Astrocyte of the hippocampus (primary cell): ENCODE data around the gene ULK2.

ENCODE experiments used
- DNase-seq: peaks from one replicate; pipeline ENCODE4 v3.0.0; 2011; ENCODE audit warnings: low read depth, low spot score

ULK2 gene

GRCh38 chr17:19747159-19747719 lies 120.5 kb downstream of the ULK2 start:
- no peak for DNase-seq

GRCh38 chr17:19746517-19746916 lies 121.2 kb downstream of the ULK2 start:
- DNase-seq, result no peak

- peak; percentile 94 for DNase-seq
Observed at GRCh38 chr17:19744922-19745757, 122.6 kb downstream of the ULK2 start.

GRCh38 chr17:19744492-19744891 lies 123.2 kb downstream of the ULK2 start:
- no peak for DNase-seq

- no peak for DNase-seq
Observed at GRCh38 chr17:19743101-19744100, 124.3 kb downstream of the ULK2 start.

GRCh38 chr17:19742495-19742894 lies 125.2 kb downstream of the ULK2 start:
- DNase-seq, result no peak

- no peak for DNase-seq
Observed at GRCh38 chr17:19741832-19742457, 125.8 kb downstream of the ULK2 start.

GRCh38 chr17:19740933-19741332 lies 126.8 kb downstream of the ULK2 start:
- no peak for DNase-seq

GRCh38 chr17:19739241-19740201 lies 128.2 kb downstream of the ULK2 start:
- DNase-seq, result no peak

- no peak for DNase-seq
Observed at GRCh38 chr17:19738757-19739156, 129.0 kb downstream of the ULK2 start.

- DNase-seq, result no peak
Observed at GRCh38 chr17:19738073-19738449, 129.7 kb downstream of the ULK2 start.

- no peak for DNase-seq
Observed at GRCh38 chr17:19737305-19738072, 130.2 kb downstream of the ULK2 start.

GRCh38 chr17:19736071-19736470 lies 131.7 kb downstream of the ULK2 start:
- no peak for DNase-seq

- DNase-seq, result no peak
Observed at GRCh38 chr17:19733953-19734526, 133.7 kb downstream of the ULK2 start.

- DNase-seq, result no peak
Observed at GRCh38 chr17:19731626-19732025, 136.1 kb downstream of the ULK2 start.

- no peak for DNase-seq
Observed at GRCh38 chr17:19730843-19731242, 136.9 kb downstream of the ULK2 start.

GRCh38 chr17:19729900-19730299 lies 137.8 kb downstream of the ULK2 start:
- DNase-seq, result no peak

GRCh38 chr17:19728084-19728495 lies 139.6 kb downstream of the ULK2 start:
- DNase-seq, result peak; percentile 90

GRCh38 chr17:19727501-19728078 lies 140.1 kb downstream of the ULK2 start:
- peak; percentile 74 for DNase-seq
